Pancreas (tissue), 10 donors: ENCODE measurements around the gene AUTS2. TPM values are rescaled to one million over a fixed set of nuclear protein-coding genes. Genes with fewer than 3 reads are reported as not detected.

Experiments used
- ATAC-seq, 4 donors: fragments of 200-7000 bp; cut with Tn5 transposase; one replicate each; pipeline versions ENCODE4 v1.8.0 to v1.9.1; 2020; ENCODE audit warnings: mild to moderate bottlenecking in 4 of 4, moderate library complexity in 4 of 4
- DNase-seq, 6 donors: peaks; one replicate each; pipeline ENCODE4 v3.0.0-alpha.2; 2020
- FAIRE-seq: peaks from 2 replicates; lab custom pipeline; 2012; peaks lifted over from hg19 to GRCh38; lab: Jason Lieb, UNC
- H3K27ac ChIP-seq, 4 donors: fragments of 200-600 bp; sonication (generic); 1 replicate in 3 of 4; 2 replicates in 1 of 4; pipeline versions ENCODE4 v1.5.0 to v1.8.0; 2020
- H3K27me3 ChIP-seq, 4 donors: fragments of 200-600 bp; one replicate each; pipeline ENCODE4 v1.8.0; 2021
- H3K36me3 ChIP-seq, 3 donors: fragments of 200-600 bp; sonication (generic) in 1 of 3; one replicate each; pipeline versions ENCODE4 v1.5.0 to v1.8.0; 2020 to 2021
- H3K4me1 ChIP-seq, 3 donors: fragments of 200-600 bp; one replicate each; pipeline ENCODE4 v1.8.0; 2021
- H3K4me3 ChIP-seq, 4 donors: fragments of 200-600 bp; sonication (generic) in 2 of 4; one replicate each; pipeline versions ENCODE4 v1.5.0 to v1.8.0; 2020 to 2021
- H3K9me3 ChIP-seq, 4 donors: fragments of 200-600 bp; one replicate each; pipeline ENCODE4 v1.8.0; 2021
- CTCF ChIP-seq, 4 donors: fragments of 200-600 bp; sonication (generic) in 3 of 4; IDR thresholded peaks; one replicate each; pipeline versions ENCODE4 v1.5.0 to v1.8.0; 2021; ENCODE audit warnings: antibody characterized with exemption in 4 of 4
- WGBS, 2 donors: extraction: QIAGEN DNeasy Blood & Tissue Kit; methylation state at CpG; one replicate each; pipeline ENCODE4 v1.1.7; 2013; 5-methylcytosine and 5-hydroxymethylcytosine counted together
- intact Hi-C, 3 donors: fragments of 100-400 bp; cut with DNase I; formaldehyde crosslinking; loops; one replicate each; pipeline versions ENCODE4 v1.11.1 to v1.14.2; 2022
- polyA plus RNA-seq, 2 donors: library from polyadenylated mRNA; stranded (reverse); fragments of 200-250 nt; gene quantifications; one replicate each; pipeline ENCODE4 v1.2.3, GENCODE V29; 2013
- total RNA-seq, 6 donors: library from RNA; stranded (reverse); fragmentation: NEBNext Ultra II Directional in 4 of 6; extraction: Animal tissue kit (Norgen Biotek cat#: 25700) in 4 of 6; gene quantifications; one replicate each; pipeline versions ENCODE4 v1.2.1 to v1.2.4, GENCODE V29; 2021 to 2023
- donor health status: healthy with polysubstance abuse.
- donor health status: DM: no; HTN: no; CAD: no; lungs with moderate emphysema.
- donor health status: DM: no; HTN: no; CAD: no.
- donor health status: control.
- donor health status: control.
- donor health status: Bipolar disorder and iron deficiency.
- donor health status: DM: yes; HTN: yes; CAD: no.
- donor health status: DM: no; HTN: no; CAD: no.
- donor health status: DM: no; HTN: no; CAD: no.
- donor health status: DM: yes; HTN: yes; CAD: no.

The AUTS2 gene
- total and polyA plus RNA-seq, 8 donors = 5.8 to 16.8 (median 9.9) TPM

DNA sequence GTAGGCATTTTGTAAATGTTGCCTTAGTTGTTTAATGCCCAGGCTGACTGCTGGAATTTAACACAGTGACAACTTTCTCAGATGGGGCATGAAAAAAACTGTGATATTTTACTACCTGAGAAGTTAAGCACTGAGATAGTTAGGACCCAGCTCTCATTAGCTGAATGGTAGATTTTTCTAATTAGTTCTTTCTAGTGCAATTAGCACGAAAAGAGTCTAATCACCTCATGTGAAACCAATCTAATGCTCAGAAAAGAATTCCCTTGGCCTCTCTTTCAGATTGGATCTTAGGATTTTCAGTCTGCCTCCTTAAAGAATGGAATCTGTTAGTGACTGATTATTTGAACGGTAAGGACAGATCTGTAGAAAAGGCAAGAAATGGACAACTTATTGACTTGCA lies 743.2 kb downstream of the AUTS2 start:
- FAIRE-seq (no peak), DNase-seq (no peak), ATAC-seq (no peak)
- no peak for TF ChIP-seq CTCF (IDR thresholded peaks at IDR 0.05)
- Histone ChIP-seq H3K36me3 (no peaks in the 10 kb centered on the region), H3K27ac (no peak overlapping the region), H3K9me3 (no peaks in the 10 kb centered on the region), H3K27me3 (no peaks in the 10 kb centered on the region), H3K4me3 (no peak overlapping the region), H3K4me1 (no peaks in the 10 kb centered on the region)
- intact Hi-C loops = no loop called here
- WGBS, 2 donors = 83 to 84% methylated on average over 2 of the region's 2 CpGs

GRCh38 chr7:70343519-70343918 lies 745.2 kb downstream of the AUTS2 start:
- no peak for ATAC-seq
- Histone ChIP-seq H3K4me3 (no peak overlapping the region), H3K9me3 (no peaks in the 10 kb centered on the region), H3K36me3 (no peaks in the 10 kb centered on the region), H3K4me1 (no peaks in the 10 kb centered on the region), H3K27me3 (no peaks in the 10 kb centered on the region), H3K27ac (no peak overlapping the region)
- no peak for DNase-seq
- no peak for FAIRE-seq
- intact Hi-C loops = no loop called here
- no peak for TF ChIP-seq CTCF (IDR thresholded peaks at IDR 0.05)
- WGBS, 2 donors = 44 to 70% methylated on average over 2 of the region's 2 CpGs

- Histone ChIP-seq H3K27me3 (no peaks in the 10 kb centered on the region), H3K9me3 (no peaks in the 10 kb centered on the region), H3K4me3 (no peak overlapping the region), H3K27ac (no peak overlapping the region), H3K4me1 (no peaks in the 10 kb centered on the region), H3K36me3 (no peaks in the 10 kb centered on the region)
- WGBS, 2 donors = 53 to 70% methylated on average over 2 of the region's 2 CpGs
- DNase-seq = no peak
- intact Hi-C loops = no loop called here
- TF ChIP-seq CTCF (IDR thresholded peaks at IDR 0.05) = no peak
- no peak for ATAC-seq
- no peak for FAIRE-seq
Observed at GRCh38 chr7:70344726-70345125, 746.5 kb downstream of the AUTS2 start.

DNA sequence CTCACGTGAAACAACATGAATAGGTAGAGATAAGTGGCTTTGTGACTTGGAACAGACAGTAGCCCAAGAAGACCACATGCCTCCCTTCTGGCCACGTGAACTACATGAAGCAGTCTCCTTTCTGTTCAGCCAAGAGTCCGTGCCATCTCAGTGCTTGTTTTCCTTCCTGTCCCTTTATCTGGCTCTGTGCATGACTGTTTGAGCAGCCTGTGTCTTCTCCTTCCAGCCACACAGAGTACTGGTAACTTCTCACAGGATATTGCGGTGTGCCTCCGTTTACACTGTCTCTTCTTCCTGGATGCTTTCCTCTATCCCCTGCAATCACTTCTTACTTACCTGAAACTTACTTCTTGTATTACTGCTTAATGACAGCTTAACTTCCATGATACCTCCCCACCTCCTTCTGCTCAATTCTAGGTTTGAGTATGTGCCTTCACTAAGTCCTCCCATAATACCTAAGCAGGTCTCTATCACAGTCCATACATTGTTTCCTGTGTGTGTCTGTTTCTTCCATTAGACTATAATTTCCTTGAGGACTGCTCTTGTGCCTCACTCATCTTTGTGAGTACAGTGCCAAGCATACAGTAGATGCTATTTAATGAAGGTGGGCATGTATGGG lies 748.7 kb downstream of the AUTS2 start:
- ATAC-seq (no peak), FAIRE-seq (no peak), DNase-seq (no peak)
- no peak overlapping the region for H3K4me3 ChIP-seq
- no peaks in the 10 kb centered on the region for H3K9me3 ChIP-seq
- 77 to 87% methylated on average over 5 of the region's 5 CpGs for WGBS, 2 donors
- no peaks in the 10 kb centered on the region for H3K4me1 ChIP-seq
- H3K27ac ChIP-seq = no peak overlapping the region
- no peaks in the 10 kb centered on the region for H3K27me3 ChIP-seq
- no peaks in the 10 kb centered on the region for H3K36me3 ChIP-seq
- no peak for TF ChIP-seq CTCF (IDR thresholded peaks at IDR 0.05)
- intact Hi-C loops = no loop called here

DNA sequence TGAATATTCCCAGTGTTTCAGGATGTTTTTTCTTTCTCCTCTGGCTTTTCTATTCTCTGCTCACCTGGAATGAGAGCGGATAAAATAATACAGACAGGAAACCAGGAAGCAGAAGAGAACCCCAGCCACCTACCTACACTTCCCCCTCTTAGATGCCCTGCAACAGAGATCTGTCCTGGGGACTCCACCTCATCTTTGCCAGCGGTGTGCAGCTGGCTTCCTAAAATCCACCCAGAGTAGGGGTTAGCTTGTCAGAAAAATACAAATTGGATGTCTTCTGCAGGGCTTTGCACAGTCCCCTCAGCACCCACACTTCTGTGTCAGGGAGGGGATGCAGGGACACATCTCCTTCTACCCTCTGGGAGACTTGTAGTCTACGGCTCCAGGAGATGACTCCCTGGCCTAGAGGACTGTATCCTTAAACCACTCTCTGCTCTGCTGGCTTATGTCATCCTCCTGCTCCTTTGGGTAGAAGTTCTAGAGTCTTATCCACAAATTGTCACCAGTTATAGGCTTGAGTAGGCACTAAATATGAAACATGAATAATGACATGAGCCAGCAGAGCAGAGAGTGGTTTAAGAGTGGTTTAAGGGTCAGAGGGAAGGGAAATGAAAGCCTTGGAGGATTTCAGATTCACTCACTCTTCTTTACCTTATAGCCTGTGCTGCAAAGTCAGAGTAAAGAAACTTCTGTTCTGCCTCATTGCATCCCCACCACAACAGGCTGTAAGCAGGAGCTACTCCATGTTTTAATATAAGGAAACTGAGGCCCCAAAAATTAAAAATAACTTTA lies 749.4 kb downstream of the AUTS2 start:
- DNase-seq (no peak), ATAC-seq (no peak), FAIRE-seq (no peak)
- Histone ChIP-seq H3K27ac (no peak overlapping the region), H3K36me3 (no peaks in the 10 kb centered on the region), H3K27me3 (no peaks in the 10 kb centered on the region), H3K9me3 (no peaks in the 10 kb centered on the region), H3K4me1 (no peaks in the 10 kb centered on the region), H3K4me3 (no peak overlapping the region)
- TF ChIP-seq CTCF (IDR thresholded peaks at IDR 0.05) = no peak
- WGBS, 2 donors = 83 to 84% methylated on average over 3 of the region's 3 CpGs
- intact Hi-C loops = no loop called here
